ENCODE data around the gene HCRT.
A peak's percentile ranks its signal among the peaks of the same experiment; 100 is the strongest.
"Not testable (repeated sequence)": the region's sequence is repeated elsewhere in the genome, so short reads cannot be mapped to it uniquely, and the experiment has no call there.

HCRT gene, protein sequence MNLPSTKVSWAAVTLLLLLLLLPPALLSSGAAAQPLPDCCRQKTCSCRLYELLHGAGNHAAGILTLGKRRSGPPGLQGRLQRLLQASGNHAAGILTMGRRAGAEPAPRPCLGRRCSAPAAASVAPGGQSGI

GRCh38 chr17:42184713-42185620, at the start of gene HCRT:
HCRT (minus strand) TSS chr17:42185452; CDS start chr17:42185365, 87 bp downstream.
- no peak for DNase-seq (ENCODE audit: low read depth, low spot score)

DNA sequence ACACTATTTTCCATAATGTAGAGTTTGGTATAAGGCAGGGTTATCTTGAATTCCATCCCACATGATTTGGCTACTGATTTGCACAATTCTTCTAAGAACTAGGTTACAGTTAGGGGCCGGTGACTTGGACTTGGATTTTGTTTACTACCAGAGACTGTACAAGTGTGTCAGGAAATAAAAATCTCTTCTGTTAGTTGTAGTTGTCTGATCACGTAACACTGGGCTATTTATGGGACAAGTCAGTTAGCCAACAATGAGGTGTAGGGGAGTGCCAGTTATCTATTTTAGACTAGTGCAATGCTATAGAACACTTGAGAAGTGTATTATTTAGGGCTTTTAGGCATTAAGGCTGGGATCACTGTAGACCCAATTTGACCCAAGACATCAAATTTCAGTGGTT, 48.7 kb upstream of the HCRT start:
- no peak for DNase-seq (ENCODE audit: low read depth, low spot score)

DNA sequence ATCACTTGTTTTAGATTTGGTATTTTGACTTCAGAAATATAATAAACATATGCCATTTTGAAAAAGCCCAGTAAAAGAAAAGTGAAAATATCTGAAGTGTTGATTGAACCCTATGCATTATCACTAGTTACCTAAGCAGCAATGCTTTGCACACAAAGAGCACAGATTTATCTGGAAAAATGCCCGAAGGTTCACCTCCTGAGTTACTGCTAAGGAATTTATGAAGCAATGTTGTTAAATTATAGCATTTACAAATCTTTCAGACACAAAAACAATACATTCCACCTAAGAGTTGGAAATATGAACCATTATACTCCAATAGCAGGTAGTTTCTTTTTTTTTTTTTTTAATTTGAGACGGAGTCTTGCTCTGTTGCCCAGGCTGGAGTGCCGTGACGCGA, 47.9 kb upstream of the HCRT start:
- no peak for DNase-seq (ENCODE audit: low read depth, low spot score)

GRCh38 chr17:42230225-42230624, 45.0 kb upstream of the HCRT start:
- DNase-seq (ENCODE audit: low read depth, low spot score): no peak

- no peak for DNase-seq (ENCODE audit: low read depth, low spot score)
Observed at GRCh38 chr17:42227849-42228700, 42.8 kb upstream of the HCRT start.

- DNase-seq (ENCODE audit: low read depth, low spot score): no peak
Observed at GRCh38 chr17:42225646-42226045, 40.4 kb upstream of the HCRT start.

DNA sequence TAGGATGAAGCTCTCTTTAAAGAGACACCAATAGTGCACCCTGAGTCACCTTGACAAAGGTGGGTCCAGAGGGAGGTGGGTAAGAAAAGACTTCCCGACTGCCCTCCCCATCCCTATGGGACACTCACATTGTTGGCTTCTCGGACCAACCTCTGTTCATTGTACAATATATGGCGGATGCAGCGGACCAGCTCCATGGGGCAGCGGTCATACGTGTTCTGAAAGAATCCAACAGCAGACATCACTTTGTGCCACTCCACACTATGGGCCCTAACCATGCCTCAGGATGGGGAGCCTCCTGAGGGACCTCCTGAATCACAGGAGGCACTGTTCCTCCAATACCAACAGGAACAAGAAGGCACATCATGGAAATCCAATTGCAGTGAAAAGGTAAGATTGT, 39.4 kb upstream of the HCRT start:
- no peak for DNase-seq (ENCODE audit: low read depth, low spot score)

DNA sequence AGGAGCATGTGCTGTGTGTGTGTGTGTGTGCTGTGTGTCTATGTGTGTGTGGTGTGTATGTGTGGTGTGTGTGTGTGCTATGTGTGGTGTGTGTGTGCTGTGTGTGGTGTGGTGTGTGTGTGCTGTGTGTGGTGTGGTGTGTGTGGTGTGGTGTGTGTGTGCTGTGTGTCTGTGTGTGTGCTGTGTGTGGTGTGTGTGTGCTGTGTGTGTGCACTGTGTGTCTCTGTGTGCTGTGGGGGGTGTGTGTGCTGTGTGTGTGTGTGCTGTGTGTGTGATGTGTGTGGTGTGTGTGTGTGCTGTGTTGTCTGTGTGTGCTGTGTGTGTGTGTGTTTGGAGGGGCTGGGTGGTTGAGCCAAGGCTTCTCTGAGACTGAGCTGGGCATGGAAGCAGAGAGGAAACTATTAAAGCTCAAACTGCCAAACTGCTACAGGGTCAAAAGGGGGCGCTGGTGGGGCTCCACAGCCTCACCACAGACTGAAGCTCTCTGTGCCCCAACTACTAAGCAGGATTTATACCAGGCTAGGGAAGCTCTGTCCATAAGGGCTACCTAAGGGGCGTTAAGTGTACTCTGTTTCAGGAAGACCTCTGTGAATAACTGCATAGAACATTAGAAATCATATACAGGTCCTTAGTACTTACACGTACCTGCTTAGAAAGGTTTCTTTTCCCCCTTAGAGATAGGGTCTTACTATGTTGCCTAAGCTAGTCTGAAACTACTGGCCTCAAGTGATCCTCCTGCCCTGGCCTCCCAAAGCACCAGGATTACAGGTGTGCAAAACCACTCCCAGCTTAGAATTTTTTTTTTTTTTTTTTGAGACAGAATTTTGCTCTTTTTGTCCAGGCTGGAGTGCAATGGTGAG, 36.9 kb upstream of the HCRT start:
- DNase-seq (ENCODE audit: low read depth, low spot score): peak; percentile 68

DNA sequence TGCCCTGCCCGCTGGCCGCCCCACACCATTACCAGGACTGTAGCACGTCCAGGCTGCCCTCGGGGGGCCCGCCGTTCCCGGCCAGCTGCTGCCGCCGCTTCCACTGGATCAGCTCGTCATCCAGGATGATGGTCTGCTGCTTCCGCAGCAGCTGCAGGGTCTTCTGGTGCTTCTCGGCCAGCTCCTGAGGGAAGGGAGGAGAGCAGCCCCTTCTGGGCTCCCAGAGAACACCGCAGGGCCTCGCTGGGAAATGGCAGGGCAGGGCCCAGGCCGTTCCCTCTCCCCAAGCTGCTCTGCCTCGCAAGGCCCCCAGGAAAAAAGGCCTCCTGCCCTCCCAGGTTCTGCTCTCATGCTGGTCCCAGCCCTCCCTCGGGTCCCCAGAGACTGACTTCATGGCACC, 34.0 kb upstream of the HCRT start:
- not testable (repeated sequence) for DNase-seq (ENCODE audit: low read depth, low spot score)

DNA sequence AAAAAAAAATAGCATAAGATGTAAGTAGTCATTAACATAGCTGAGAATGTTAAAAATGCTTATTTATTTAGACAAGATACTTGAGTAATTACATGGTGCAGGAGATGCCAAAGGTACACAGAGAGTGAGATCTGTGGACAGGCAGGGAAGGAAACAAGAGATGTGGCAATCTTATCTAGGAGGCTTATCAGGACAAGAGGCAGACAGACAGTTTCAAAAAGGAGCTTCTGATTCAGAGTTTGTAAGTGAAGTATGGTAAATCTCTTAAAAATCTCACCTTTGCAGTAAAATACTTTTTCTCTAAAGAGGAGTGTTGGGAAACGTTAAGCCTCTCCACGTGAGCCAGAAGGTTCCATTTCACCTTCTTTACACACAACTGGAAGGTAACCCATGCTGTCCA, 28.9 kb upstream of the HCRT start:
- DNase-seq (ENCODE audit: low read depth, low spot score): no peak

DNA sequence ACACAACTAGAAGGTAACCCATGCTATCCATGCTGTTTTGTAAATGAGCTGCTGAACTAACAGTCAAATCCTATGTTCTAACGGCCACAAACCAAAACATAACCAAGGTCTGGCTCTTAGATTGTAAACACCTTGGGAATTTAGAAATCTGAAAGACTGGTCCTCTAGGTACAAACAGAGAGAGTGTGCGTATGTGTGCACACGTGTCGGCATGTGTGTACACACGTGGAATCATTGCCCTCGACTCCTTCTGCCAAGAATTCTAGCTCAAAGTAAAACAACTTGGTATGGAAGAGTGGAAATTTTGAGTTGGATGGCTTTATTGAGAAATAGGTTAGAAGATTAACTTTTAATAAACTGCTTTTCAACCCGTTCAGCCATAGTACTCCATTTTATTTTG, 27.1 kb upstream of the HCRT start:
- no peak for DNase-seq (ENCODE audit: low read depth, low spot score)

GRCh38 chr17:42211921-42212341, 26.7 kb upstream of the HCRT start:
- DNase-seq (ENCODE audit: low read depth, low spot score): not testable (repeated sequence)

- DNase-seq (ENCODE audit: low read depth, low spot score): no peak
Observed at GRCh38 chr17:42210046-42210445, 24.8 kb upstream of the HCRT start.

DNA sequence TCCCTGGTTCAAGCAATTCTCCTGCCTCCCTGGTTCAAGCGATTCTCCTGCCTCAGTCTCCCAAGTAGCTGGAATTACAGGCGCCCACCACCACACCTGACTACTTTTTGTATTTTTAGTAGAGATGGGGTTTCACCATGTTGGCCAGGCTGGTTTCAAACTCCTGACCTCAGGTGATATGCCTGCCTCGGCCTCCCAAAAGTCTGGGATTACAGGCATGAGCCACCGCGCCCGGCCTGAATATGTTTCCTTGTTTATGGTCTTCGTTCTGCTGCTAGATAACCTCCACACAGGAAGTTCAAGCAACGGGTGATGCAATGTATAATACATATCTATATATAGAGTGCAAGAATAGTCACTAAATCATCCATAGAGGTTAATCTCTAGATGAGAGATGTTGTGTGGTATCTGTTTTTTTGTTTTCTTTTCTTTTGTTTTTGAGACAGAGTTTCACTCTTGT, 20.9 kb upstream of the HCRT start:
- not testable (repeated sequence) for DNase-seq (ENCODE audit: low read depth, low spot score)

GRCh38 chr17:42203354-42203753, 18.1 kb upstream of the HCRT start:
- no peak for DNase-seq (ENCODE audit: low read depth, low spot score)

- DNase-seq (ENCODE audit: low read depth, low spot score): no peak
Observed at GRCh38 chr17:42202696-42203095, 17.4 kb upstream of the HCRT start.

DNA sequence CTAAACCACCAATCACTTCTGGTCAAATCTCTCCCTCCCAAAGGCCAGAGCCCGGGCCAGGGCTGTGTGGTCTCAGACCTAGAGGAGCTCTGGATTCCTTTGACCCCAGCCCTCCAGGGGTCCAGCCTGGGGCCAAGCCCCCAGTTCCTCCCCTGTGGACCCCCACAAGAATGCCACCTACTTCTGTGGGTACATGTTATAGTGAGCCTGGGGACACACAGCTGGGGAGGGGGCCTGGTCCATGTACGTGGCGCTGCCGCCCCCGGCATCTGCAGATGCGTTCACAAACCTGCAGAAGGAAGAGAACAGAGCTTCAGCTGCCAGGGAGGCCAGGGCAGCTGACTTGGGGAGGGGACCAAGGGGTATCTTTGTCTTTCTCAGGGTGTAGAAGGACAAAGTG, 16.9 kb upstream of the HCRT start:
- DNase-seq (ENCODE audit: low read depth, low spot score): no peak

DNA sequence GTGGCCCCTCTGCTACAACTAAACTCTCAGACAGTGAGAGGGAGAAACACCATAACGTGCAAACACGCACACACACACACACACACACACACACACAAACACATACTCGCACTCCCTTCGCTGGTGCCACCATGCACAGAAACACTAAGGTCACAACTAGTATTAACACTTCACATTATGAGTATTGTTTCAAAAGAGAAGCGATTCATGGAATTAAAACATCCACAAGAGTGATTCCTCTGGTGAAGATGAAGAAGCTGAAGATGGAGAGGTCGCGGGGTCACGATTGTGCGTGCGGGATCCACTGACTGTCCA, 16.2 kb upstream of the HCRT start:
- no peak for DNase-seq (ENCODE audit: low read depth, low spot score)

DNA sequence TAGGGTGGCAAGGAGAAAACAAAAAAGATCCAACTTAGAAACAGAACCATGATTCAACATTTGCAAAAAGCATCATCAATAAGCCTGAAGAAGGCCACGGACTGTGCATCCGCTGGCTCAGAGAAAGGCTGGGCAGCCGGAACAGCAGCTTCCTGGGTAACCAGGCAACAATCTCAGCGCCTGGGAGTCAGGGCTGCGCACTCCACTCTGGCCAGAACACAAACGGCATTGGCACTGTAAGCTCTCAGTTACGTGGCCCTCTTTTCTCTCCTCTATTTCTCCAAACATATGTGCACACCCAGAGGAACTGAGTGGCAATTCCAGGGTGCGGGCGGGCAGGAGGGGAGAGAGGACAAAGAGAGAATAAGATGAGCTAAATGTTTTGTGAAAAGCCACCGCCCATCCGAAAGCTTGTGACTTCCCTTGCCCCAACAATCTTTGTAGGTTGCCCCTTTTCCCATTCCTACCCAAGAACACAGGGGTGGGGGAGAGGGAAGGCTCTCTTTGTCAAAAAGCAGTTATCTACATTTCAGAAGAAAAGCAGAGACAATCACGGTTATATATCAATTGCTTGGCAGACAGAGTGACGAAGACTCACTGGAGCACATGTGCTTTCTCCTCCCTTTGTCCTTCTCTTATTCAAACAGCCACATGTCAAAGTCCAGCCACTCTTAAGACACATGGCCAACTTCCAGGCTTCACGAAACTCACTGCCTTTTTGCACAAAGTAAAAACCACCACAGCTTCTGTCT, 15.6 kb upstream of the HCRT start:
- DNase-seq (ENCODE audit: low read depth, low spot score): no peak

GRCh38 chr17:42199416-42200011, 14.3 kb upstream of the HCRT start:
- no peak for DNase-seq (ENCODE audit: low read depth, low spot score)

Data from ELF-1 (cell line).